HG02763 (cell line): ENCODE results near the gene NT5DC4.
A peak's percentile ranks its signal among the peaks of the same experiment; 100 is the strongest.

ENCODE experiments used
- ATAC-seq: cut with Tn5 transposase; IDR thresholded peaks from one replicate; pipeline ENCODE4 v1.9.1; 2021; ENCODE audit warnings: mild to moderate bottlenecking, moderate library complexity; ENCODE audit not compliant: unreplicated experiment

NT5DC4 gene

DNA sequence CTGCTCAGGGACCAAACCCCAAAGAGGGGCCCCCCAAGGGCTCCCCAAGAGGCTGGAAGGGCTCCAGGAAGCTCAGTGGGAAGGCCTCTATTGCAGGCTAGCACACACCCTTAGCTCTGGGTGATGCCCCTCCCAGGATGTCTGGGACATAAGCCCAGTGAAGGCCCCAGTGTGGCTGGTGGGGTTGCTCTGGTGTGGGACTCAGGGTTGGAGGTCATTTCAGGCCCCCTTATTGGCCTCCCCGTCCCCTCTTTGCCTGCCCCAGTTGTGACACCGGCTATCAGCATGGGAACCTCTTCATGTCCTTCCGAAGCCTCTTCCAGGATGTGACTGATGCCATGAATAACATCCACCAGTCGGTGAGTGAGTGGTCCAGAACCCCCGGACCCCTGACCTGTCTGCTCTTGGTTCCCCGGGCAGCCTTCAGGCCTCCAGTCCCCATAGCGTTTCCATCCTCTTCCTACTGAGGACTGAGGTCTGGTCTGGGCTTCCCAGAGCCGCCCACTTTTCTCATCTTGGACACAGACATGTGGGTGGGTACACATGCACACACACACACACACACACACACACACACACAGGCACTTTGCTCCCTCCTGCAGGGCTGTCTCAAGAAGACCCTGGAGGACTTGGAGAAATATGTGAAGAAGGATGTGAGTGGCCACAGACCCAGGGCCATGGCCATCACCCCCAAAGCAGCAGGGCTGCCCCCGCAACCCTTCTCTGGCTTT is 2.2 kb downstream of the NT5DC4 start:
- ATAC-seq, result no peak

DNA sequence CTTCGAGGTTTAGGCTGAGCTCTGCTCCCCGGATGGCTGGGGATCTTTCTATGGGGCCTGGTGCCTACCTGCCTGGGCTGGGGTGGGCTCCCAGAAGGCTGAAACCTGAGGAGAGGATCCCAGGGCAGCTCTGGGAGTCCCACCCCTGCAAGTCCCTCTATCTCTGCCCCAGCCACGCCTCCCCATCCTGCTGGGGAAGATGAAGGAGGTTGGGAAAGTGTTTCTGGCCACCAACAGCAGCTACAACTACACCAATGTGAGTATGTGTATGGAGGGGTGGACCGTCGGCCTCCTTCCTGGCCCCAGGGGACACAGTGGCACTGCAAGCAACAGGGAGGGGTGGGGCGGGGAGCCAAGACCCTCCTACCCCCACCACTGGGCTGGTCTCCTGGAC is 2.7 kb downstream of the NT5DC4 start:
- no peak for ATAC-seq

DNA sequence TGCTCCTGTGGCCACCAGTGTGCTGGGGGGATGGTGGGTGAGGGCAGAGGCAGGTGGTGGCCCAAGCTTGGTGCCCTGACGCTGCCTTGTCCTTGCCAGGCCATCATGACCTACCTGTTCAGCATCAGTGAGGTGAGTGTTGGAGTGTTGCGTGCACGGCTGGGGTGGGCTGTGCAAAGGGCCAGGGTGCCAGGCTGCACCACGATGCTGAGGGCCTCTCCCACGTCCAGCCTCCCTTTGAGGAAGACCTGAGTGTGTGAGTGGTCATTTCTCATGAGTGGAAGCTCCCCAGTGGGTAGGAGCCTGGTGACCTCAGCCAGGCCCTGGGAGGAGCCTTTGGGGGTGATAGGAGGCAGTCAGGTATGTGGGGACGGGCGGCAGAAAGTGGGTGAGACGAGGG is 3.2 kb downstream of the NT5DC4 start:
- ATAC-seq, result no peak

DNA sequence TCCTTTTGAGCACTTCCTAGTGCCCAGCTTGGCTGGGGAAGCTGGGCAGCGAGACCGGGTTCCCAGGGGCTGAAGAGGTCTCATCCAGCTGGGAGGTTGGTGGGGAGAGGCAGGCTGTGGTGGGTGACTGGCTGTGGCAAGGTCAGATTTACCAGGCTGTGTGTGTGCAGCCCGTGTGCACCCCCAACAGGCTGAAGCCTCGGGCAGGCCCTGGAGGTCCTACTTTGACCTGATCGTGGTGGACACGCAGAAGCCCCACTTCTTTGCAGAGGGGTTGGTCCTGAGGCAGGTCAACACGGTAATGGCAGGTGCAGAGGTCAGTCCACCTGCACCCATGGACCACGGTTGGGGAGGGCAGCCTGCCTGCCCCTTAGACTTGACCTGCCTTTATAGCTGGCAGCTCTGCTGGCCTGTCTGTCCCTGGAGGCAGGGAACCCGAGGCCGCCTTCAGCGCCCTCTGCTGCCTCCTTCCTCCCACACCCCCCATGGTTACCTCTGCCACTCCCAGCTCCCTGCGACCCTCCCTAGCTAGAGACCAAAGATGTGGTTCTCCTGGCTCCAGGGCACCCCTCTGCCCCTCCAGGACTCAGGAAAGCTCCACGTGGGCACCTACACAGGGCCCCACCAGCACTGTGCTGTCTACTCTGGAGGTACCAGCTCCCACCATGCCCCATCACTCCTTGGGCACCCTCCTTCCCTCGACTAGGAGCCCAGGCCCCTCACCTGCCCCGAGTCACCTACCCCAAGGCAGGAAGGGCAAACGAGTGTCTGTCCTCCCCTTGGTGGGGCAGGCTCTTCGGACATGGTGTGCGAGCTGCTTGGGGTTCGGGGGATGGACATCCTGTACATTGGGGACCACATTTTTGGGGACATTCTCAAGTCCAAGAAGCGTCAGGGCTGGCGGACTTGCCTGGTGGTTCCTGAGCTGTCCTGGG is 4.0 kb downstream of the NT5DC4 start:
- no peak for ATAC-seq

DNA sequence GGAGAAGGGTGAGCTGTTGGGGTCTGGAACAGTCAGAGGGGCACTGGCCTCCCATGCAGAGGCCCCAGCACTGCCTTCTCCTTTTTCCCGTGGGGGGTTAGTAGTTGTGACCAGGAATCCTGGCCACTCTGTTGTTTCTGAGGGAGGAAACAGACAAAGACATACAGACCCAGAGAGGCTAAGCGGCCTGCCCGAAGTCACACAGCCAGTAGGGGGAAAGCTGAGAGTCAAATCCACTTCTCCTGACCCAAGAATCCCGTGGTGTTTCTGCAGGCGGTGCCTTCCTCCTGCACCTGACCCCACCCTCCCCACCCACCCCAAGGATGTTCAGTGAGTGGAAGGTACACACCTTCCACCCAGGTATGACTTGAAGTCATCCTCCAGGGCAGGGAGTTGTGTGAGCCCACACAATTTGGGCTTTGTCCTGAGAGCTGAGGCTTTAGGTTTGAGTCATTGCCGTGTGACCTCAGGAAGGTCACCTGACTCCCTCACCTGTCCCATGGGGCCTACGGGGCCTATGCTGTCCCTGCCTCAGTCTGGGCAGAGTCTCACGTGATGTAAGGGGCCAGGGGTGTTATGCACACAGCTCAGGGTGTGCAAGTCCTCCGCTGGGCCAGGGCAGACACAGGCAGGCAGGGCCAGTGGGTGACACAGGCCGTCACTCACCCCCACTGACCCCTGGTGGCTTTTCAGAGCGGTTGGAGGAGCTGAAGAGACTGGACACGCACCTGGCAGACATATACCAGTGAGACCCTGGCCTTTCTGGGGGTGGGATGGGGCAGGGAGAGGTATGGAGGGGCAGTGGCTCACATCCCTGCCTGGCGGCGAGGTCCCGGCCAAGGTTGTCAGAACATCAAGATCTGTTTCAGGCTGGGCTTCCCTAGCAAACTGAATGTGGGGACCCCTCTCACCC is 5.0 kb downstream of the NT5DC4 start:
- ATAC-seq, result peak; percentile 37

DNA sequence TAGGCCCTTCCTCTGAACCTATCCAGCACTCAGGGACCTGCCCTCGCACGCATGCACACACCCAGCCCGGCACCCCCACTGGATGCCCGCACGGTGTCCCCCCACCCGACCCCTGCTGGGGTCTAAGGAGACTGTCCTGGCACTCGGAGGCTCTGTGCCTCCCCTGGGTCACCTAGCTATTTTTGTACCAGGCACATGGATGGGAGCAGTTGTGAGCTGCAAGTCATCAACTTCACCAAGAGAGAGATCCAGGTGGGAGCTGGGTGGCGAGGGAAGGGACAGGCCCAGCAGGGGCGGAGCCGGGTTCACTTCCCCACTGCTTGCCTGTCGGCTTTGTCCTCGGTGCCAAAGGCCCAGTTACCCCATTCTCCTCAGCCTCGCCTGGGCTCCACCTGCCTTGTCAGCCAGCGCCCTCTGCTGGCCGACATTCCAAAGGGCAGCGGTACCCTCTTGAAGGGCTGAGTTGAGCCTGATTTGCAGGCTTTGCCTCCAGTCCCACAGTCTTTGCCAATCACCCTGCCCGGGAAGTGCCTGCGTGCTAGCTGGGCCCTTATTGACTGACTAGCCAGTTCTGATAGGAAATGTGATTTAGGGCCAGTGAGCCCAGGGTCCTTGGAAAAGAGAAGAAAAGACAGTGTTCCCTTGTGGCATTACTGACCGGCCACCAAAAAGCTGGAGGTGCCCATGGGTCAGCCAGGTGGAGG is 5.8 kb downstream of the NT5DC4 start:
- peak; percentile 78 for ATAC-seq

DNA sequence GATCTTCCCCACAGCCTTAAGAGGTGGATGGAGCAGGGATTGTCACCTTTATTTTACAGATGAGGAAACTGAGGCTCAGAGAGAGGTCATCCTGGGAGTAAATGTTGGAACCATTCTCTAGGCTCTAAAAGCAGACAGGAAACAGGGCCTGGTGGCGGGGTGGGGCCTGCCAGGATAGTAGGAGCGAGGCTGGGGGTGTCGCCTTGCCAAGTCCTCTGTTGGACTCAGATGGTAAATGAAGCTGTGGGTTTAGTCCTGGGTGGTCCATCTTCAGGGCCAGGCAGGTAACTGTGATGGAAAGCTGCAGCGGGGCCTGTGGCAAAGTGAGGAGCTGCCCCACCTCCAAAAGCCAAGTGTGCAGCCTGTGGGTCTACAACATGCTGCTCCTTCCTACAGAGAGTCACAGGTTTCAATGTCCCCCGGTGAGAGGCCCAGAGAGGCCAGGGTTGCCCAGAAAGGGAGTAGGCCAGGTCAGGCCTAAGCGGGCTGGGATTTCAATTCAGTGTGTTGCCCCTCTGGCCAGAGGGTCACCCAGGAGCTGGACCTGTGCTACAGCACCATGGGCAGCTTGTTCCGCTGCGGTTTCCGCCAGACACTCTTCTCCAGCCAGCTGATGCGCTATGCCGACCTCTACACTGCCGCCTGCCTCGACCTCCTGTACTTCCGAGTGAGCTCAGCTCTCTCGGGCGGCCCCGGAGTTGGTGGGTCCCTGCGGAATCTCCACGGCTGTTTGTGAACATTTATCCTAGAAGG is 6.6 kb downstream of the NT5DC4 start:
- no peak for ATAC-seq

DNA sequence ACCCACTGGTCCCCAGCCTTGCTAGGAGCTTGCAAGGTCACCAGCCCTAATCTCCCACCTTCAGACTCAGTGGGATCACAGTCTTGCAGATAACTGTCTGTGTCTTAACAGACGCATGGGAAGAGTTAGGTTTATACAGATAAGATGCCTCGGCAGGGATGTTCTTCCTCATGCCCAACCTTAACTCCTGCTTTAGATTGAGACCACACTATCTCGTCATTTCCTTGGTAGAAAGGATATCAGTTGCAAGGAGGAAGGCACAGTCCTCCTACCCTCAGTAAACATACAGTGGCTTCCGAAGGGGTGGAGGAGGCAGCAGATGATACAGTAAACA is 7.2 kb downstream of the NT5DC4 start:
- ATAC-seq, result no peak

DNA sequence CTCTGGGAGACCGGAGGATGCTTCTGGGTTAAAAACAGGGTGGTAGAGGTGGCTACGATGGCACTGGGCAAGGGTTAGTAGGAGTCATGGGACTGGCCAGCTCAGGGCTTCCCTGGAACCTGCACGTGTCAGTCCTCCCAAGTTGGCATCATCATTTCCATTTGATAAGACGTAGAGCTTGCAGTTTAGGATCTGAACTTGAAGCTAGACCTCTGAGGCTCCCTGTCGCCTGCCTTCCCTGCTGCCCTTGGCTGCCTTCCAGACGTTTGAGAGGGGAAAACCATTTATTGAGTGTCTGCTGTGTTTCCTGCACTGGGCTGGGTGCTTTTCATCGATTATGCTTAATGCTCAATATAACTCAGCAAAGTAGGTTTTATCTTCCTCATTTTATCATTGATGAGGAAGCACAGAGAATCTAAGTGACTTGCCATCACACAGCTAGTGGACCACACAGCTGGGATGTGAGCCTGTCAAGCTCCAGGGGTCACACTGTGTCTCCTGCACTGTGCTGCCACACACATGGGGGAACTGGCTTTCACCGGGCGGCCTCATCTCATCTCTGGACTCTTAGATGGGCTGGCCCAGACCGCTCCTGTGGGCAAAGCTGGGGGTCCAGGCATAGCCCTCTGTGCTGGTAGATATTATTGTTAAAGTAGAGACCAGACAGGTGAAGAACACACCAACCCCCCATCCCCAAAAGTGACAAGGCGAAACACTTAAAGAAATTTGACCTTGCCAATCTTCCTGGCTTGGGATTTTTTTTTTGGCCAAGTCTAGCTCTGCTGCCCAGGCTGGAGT is 7.8 kb downstream of the NT5DC4 start:
- ATAC-seq, result no peak

DNA sequence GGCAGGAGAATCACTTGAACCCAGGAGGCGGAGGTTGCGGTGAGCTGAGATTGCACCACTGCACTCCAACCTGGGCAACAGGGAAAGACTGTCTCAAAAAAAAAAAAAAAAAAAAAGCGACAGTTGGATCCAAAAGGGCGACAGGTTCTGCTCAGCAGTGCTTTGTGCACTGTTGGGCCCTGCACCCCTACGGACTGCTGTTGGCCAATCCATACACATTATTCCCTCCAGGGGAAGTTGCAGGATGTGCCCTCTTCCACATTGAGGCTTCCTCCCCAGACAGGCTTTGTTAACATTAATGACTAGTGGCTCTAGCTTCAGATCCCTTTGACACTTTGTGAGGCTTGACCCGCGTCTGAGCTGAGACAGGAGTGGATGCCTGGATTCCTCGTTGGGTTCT is 9.4 kb downstream of the NT5DC4 start:
- no peak for ATAC-seq

DNA sequence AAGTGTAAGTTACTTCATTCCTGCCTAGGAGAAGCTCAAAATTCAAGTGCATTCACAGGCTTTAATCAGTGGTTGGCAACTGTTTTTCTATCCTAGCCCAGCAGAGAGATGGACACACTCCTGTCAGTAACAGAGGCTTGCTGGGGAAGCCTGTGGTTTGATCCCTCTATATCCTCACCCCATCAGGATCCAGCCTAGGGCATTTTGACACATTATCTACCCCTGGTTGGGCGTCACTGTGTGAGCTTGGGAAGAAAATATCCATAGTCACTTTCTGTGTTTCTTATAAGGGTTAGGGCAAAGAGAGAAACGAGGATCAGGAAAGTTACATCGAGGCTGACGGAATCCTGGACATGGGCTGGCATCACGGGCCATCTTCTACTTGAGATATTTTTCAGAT is 10.0 kb downstream of the NT5DC4 start:
- no peak for ATAC-seq

DNA sequence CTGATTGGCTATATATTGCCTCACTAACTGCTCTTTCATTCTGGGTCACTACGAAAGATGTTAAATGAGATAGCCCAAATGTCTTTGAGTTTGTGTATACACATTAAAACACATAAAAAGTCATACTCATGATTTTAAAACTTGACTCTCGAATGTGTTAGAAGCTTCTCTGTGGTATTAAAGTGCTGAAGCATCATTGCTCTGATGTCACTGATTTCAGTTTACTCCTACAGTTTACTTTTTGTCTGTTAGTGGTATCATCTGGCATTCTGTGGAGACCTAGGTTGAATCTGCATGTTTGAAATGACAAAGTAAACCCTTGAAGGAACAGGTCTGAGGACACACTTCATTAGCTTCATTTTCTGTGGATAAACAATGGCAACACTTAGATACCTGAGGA is 10.7 kb downstream of the NT5DC4 start:
- ATAC-seq, result no peak

DNA sequence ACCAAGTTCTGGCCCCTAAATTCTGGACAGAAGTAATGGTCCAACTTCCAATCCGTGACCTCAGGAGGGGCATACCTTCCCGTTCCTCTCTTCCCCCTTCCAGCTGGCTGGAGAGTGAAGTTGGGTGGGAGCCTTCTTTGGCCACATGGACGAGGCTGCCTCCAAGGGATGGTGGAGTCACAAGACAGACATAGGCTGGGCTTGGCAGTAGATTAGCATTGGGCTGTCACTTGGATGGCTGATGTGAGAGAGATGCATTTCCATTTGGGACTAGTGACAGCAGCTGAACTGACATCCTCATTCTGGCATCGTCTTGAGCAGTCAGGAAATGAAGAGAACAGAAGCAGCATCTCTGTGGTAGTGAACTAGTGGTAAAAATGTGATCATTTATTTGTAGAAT is 12.6 kb downstream of the NT5DC4 start:
- ATAC-seq, result no peak

DNA sequence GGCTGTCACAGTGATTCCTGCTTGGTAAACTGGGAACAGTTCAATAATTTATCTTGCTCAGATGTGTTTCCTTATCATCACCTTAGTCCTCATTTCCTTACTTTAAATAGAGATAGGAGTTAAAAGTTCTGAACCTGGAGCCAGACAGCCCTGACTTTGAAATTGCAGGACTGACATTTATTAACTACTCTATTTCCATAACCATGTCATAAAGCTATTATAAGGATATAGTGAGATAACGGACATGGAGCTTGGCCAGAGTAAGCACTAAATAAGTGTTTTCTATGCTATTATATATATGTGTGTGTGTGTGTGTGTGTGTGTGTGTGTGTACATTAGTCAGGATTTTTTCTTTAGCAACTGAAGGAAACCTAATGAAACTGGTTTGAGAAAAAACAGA is 13.1 kb downstream of the NT5DC4 start:
- ATAC-seq, result no peak

DNA sequence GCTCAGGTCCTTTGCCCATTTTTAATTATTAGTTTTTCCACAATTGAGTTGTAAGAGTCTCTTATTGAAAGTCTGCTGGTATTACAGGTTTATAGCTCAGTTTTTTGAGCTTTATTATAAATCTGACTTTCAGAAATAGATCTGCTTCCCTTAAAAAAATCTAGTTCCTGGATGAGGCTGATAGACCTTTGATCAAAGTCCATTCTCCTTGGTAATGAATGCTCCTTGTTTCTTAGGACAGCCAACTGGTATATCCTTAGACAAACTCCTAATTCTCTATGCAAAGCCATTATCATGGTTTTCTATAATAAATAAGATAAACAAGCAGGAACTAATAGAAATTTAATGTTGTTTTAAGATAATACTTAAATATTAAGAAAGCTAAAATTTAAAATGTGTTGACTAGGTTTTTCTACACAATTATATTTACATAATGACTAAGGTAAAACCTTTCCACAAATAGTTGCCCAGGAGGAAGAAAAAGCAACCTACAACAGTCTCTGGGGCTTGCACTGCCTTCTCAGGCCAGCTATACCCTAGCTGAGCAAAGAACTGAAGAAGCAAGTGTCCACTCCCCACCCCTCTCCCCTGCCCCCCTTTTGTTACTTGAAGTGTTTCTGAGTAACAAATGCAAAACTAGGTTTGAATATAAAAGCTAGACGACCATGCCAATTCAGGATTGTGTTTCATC is 16.9 kb downstream of the NT5DC4 start:
- ATAC-seq, result no peak

DNA sequence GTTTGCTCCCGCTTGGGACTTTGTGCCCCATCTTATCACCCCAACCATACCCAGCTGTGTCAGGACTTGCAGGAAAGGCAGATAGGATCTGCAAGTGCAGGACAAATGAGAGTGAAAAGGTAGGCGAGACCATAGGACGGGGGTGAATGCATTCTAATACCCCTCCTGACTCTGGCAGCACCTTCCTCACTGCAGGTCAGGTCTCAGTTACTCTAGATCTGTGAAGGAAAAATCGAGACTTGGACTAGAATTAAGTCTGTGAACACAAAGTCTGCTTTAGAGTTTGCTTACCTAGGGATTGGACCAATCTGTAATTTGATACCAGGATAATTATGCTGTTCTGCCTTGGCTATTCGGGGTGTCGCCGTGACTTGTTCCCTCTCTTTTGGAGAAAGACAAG is 19.7 kb downstream of the NT5DC4 start:
- ATAC-seq, result no peak

DNA sequence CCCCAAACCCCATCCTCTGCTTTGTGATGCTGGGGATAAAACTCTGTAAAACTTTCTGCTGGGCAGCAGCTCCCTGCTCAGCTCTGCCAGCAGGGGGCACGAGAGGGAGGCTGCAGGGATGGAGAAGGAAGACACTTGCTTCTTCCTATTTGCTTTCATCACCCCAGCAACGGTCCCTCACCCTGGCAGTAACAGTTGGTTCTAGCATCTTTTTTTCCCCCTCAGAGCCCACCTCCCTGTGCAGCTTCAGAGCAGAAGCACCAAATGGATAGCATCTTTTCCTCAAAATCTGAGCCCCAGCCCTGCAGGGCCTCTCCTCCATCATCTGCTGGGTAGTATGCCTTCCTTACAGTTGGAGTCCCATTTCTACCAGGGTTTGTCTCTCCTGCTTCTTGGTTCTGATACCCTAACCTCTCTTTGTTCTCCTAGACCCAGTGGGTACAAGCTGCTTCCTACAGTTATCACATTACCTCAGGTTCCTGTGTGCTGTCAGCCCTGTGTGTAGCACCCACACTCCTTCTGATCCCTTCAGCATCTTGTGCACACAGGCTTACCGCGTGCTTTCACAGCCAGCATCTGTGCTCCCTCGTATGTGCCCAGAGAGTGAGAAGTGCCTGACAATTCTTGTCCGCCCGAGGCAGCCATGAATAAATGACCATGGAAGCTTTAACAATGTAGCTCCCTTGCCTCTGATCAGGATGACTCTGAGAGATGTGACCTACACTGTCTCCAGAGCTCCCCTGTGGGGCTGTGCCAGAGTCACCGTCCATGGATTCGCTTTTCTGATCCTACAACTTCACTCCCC is 29.1 kb downstream of the NT5DC4 start:
- ATAC-seq, result peak; percentile 65

DNA sequence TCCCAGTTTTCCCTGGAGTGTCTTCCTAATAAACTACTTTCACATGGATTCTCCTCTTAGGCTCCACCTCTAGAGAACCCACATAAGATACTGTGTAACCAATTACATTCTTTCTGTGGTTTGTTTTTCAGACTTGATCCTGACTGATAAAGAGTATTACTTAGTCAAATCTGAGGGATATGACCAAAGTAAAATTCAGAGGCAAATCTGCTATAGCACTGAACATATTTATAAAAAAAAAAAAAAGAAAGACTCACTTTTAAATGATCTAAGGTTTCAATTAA is 29.7 kb downstream of the NT5DC4 start:
- ATAC-seq, result no peak
